GM10266 (cell line): ENCODE data around the gene SPATA13.

Experiments
- DNase-seq: peaks from one replicate; pipeline ENCODE4 v3.0.0; 2012; ENCODE audit errors: extremely low spot score
- TF ChIP-seq, protein P1 (sequence below): IDR thresholded peaks from 2 replicates; pipeline ENCODE4 v1.5.1; 2012; ENCODE audit warnings: mild to moderate bottlenecking, low read depth; ENCODE audit not compliant: control insufficient read depth, insufficient read depth; ENCODE audit errors: missing control alignments

SPATA13 gene

DNA sequence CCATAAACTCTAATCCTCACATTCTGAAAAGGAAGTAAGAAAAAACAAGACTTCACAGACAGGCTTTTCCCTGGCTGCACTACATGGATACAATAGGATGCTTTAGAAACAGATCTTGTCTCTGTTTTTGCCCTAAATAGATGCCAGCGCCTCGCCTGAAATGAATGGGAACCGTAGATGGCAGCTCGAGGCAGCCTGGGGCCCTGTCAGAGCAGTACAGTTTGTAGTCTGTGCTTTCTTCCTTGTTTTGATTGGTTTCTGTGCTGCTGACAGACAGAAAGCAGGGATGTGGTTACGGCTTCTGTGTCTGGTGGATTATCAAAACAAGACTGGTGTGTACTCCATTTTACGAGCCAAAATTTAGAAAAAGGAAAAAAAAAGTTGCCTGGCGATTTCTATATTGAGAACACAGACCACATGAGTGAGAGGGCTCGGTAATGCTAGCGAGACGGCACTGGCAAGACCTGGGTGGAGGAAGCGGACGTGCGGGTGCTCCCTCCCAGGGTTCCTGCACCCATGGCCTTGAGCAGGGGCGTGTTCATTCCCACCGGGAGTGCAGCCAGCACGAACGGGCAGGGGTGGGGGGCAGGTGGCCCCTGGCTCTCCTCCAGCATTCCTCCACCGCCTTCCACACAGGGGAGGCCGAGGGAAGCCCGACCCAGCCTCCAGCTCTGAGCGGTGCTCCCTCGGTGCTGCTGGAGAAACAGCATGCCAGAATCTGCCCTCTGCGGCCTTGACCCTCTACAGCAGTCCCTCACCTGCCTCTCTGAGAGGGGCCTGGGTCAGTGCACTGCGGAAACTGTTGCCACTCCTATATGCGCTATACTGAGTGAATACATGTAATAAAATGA is 111.3 kb downstream of the SPATA13 start:
- TF ChIP-seq, protein P1, sequence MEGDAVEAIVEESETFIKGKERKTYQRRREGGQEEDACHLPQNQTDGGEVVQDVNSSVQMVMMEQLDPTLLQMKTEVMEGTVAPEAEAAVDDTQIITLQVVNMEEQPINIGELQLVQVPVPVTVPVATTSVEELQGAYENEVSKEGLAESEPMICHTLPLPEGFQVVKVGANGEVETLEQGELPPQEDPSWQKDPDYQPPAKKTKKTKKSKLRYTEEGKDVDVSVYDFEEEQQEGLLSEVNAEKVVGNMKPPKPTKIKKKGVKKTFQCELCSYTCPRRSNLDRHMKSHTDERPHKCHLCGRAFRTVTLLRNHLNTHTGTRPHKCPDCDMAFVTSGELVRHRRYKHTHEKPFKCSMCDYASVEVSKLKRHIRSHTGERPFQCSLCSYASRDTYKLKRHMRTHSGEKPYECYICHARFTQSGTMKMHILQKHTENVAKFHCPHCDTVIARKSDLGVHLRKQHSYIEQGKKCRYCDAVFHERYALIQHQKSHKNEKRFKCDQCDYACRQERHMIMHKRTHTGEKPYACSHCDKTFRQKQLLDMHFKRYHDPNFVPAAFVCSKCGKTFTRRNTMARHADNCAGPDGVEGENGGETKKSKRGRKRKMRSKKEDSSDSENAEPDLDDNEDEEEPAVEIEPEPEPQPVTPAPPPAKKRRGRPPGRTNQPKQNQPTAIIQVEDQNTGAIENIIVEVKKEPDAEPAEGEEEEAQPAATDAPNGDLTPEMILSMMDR: no peak
- DNase-seq: peak; percentile 59

DNA sequence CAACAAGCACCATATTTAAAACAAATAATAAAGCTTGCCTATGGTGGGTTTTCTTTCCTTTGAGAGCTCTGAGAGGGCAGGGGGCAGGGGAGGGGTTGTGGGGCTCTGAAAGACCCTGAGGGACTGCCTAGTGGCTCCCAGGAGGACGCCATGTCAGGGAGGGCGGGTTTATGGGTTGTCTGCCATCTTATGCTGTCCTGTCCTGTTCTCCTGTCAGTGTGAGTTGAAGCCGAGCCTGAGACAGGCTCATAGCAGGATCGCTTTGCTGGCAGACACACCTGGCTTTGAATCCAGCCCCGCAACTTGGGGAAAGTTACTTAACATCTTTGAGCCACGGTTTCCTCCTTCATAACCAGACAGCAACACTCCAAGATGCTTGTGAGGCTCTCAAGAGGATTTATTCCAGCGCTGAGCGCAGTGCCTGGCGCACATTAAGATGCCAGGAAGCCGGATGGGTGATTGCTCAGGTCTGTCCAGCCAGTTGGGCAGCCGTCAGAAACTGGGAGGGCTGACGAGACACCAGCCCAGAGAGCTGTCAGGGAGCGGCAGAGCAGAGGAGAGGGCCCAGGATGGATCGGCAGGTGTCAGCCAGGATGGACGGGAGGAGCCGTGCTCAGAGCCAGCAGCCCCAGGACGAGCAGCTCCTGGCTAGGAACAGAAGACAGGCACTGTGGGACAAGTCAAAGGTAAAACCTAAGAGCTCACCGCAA is 112.1 kb downstream of the SPATA13 start:
- TF ChIP-seq, protein P1: no peak
- DNase-seq: no peak

- TF ChIP-seq, protein P1: no peak
- no peak for DNase-seq
These were observed 113.4 kb downstream of the SPATA13 start for GRCh38 chr13:24273926-24274325.

- DNase-seq: peak; percentile 69
- TF ChIP-seq, protein P1: no peak
These were observed 114.0 kb downstream of the SPATA13 start for GRCh38 chr13:24274452-24275021.

DNA sequence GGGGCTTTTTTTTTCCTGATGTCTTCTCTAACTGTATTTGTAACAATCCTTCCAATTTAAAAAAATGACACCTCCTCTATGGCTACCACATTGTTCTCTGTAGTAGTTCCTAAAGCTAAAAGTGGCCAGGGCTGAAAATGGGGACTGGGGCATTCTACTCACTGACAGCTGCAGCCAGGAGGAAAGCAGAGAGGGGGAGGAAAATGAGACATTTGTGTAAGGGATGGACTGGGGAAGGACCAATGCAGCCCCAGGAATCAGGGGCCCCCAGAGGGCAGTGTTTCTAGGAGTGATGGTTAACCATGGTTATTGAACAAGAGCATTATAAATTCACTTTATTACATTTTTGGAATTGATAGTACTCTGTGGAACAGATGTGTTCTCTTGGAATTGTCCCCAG is 114.5 kb downstream of the SPATA13 start:
- TF ChIP-seq, protein P1: no peak
- DNase-seq: no peak

DNA sequence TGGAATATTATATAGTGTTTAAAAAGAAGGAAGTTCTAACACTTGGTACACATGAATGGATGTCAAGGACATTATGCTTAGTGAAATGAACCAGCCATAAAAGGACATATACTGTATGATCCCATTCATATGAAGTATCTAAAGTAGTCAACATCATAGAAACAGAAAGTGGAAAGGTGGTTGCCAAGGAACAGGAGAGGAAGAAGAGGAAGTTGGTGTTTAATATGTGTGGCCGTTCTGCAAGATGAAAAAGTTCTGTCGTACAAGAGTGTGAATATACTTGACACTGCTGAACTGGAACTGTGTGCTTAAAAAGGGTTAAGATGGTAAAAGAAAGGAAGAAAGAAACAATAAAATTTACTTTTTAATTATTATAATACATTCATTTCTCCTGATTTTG is 115.8 kb downstream of the SPATA13 start:
- TF ChIP-seq, protein P1: no peak
- no peak for DNase-seq
